BLaER1 treated with 17β-estradiol and CSF1 and Interleukin-3, amounts not matched to agents 10 nM and 100 nM (cell line): ENCODE results near the gene NTM.

Experiments
- H3K27ac ChIP-seq, 11 experiments: shearing (Covaris generic); formaldehyde crosslinking; 2 replicates each; pipeline ENCODE4 v1.8.1; 2022
- H3K27me3 ChIP-seq, 11 experiments: shearing (Covaris generic); formaldehyde crosslinking; 2 replicates each; pipeline ENCODE4 v1.8.1; 2022
- H3K36me3 ChIP-seq, 11 experiments: shearing (Covaris generic); formaldehyde crosslinking; 2 replicates each; pipeline ENCODE4 v1.8.1; 2022
- H3K4me1 ChIP-seq, 10 experiments: shearing (Covaris generic); formaldehyde crosslinking; 2 replicates each; pipeline ENCODE4 v1.8.1; 2022
- H3K4me2 ChIP-seq, 11 experiments: shearing (Covaris generic); formaldehyde crosslinking; 2 replicates each; pipeline ENCODE4 v1.8.1; 2022
- H3K4me3 ChIP-seq, 10 experiments: shearing (Covaris generic); formaldehyde crosslinking; 2 replicates each; pipeline ENCODE4 v1.8.1; 2022
- H3K9ac ChIP-seq, 11 experiments: shearing (Covaris generic); formaldehyde crosslinking; 2 replicates each; pipeline ENCODE4 v1.8.1; 2022
- H3K9me3 ChIP-seq, 11 experiments: shearing (Covaris generic); formaldehyde crosslinking; replicated peaks in 1 of 11; 2 replicates each; pipeline ENCODE4 v1.8.1; 2022
- H4K20me1 ChIP-seq, 11 experiments: shearing (Covaris generic); formaldehyde crosslinking; 2 replicates each; pipeline ENCODE4 v1.8.1; 2022
- Cebpa-rat ChIP-seq, 11 experiments: shearing (Covaris generic); IDR thresholded peaks; 2 replicates each; pipeline ENCODE4 v1.8.1; 2022

Gene NTM

DNA sequence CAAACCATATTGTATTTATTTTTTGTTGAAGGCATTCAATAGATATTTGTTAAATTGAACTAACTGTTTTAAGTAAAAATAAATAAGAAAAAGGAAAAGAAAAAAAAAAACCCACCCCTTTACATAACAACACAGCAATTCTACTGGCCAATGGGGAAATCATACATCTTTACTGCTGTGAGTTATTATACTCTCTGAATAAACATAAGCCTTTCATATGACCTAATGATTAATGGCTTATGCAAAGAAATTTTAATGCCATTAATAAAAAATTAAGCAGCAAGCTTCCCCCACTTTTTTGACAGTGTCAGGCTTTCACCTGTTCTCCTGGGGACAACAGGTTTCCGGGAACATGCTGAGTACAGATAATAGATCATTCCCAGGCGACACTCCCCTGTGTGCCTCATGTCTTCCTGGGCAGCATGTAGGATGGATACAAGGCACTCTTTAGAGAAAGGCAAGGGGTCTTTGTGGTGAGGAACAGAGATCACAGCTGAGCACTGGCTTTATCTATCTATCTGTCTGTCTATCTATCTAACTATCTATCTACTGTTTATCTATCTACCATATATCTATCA, 676.0 kb downstream of the NTM start:
- Histone ChIP-seq H3K9me3 (no peaks in the 10 kb centered on the region; a peak in 1 of 22 replicates), H3K36me3 (no peaks in the 10 kb centered on the region), H3K4me3 (no peak overlapping the region), H3K4me2 (peak overlapping the region in 4 of 11 experiments; percentile 74 to 88 (median 84); a peak in 9 of 22 replicates), H3K27ac (no peak overlapping the region), H3K4me1 (peaks cover 0 to 84% (median 32%) of the 10 kb centered on the region in 10 experiments; a peak in 17 of 20 replicates), H4K20me1 (no peaks in the 10 kb centered on the region), H3K27me3 (no peaks in the 10 kb centered on the region), H3K9ac (no peak overlapping the region)
- no peak for TF ChIP-seq Cebpa-rat (IDR thresholded peaks at IDR 0.05)

DNA sequence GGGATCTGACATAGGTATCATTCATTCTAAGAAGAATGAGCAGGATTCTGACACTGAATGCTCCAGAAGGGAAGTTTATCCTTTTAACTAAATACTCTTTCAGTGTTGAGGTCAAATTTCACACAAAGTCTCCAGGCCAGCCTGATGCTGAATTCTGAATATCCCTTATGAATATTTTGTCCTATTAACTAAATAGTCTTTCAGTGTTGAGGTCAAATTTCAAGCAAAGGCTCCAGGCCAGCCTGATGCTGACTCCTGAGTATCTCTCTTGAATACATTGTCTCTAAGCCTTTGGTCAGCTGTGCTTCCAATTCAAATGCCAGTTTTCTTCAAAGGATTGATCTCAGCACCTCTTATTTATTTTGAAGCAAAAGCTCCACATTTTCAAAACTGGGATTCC, 676.8 kb downstream of the NTM start:
- H3K27me3 ChIP-seq: no peaks in the 10 kb centered on the region

DNA sequence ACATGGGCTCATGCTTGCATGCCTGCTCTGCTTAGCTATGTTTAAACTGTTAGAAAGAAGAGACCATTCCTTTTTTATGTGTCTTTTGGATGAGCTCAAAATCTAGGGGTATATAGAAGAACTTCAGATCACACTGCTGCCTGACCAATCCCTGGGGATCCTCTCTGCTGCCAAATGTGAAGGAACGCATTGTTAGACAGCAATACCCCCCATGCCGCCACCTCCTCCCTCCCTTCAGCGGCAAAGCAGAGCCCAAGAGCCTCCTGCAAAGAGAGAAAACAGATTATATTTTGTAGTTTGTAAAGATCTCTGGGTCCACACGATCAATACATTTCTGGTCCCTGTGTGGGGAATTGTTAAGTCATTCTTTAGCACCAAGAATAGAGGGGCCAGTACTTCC, 677.6 kb downstream of the NTM start:
- no peak overlapping the region for H3K4me3 ChIP-seq
- H3K4me1 ChIP-seq: peaks cover 0 to 76% (median 31%) of the 10 kb centered on the region in 10 experiments; a peak in 17 of 20 replicates
- H3K9ac ChIP-seq: no peak overlapping the region
- TF ChIP-seq Cebpa-rat (IDR thresholded peaks at IDR 0.05): no peak
- no peaks in the 10 kb centered on the region for H3K27me3 ChIP-seq
- H4K20me1 ChIP-seq: no peaks in the 10 kb centered on the region
- peak overlapping the region in 9 of 11 experiments; percentile 16 to 88 (median 39); a peak in 16 of 22 replicates for H3K4me2 ChIP-seq
- no peaks in the 10 kb centered on the region; a peak in 1 of 22 replicates for H3K9me3 ChIP-seq
- peak overlapping the region in 4 of 11 experiments; percentile 0 to 9 (median 8); a peak in 3 of 22 replicates for H3K27ac ChIP-seq
- no peaks in the 10 kb centered on the region for H3K36me3 ChIP-seq

More for the DNA sequence above, 676.8 kb downstream of the NTM start:
- H3K27ac ChIP-seq: 0 out of 22 replicates have a peak overlapping the region, but pooled peaks of 1 of the 11 experiments have one; percentile 0
- H3K4me2 ChIP-seq: peak overlapping the region in 4 of 11 experiments; percentile 16 to 88 (median 70); a peak in 7 of 22 replicates
- H3K9me3 ChIP-seq: no peaks in the 10 kb centered on the region; a peak in 1 of 22 replicates
- no peaks in the 10 kb centered on the region for H3K36me3 ChIP-seq
- no peaks in the 10 kb centered on the region for H4K20me1 ChIP-seq
- no peak for TF ChIP-seq Cebpa-rat (IDR thresholded peaks at IDR 0.05)
- H3K4me1 ChIP-seq: peaks cover 0 to 79% (median 31%) of the 10 kb centered on the region in 10 experiments; a peak in 17 of 20 replicates
- no peak overlapping the region for H3K9ac ChIP-seq
- H3K4me3 ChIP-seq: no peak overlapping the region

DNA sequence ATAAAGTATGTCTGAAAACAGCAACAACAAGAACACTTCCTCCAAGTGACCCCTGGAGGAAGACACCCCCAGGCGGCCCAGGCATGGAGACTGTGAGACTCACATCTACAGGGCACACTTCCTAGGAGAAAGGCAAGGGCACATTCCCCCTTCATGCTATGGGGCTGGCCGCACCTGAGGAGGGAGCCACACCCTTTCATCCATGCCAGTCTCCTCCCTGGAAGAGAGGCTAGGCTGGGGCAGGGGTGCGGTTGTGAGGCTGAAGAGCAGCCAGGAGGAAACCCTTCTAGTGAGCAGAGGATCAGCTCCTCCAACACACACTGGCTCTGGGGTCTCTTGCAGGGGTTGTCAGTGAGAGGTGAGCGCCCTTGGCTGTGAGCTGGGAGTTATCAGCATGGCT, 678.8 kb downstream of the NTM start:
- Histone ChIP-seq H3K4me3 (no peak overlapping the region), H3K9me3 (no peaks in the 10 kb centered on the region; a peak in 1 of 22 replicates), H3K4me1 (peaks cover 0 to 75% (median 35%) of the 10 kb centered on the region in 10 experiments; a peak in 17 of 20 replicates), H3K9ac (no peak overlapping the region), H3K27ac (no peak overlapping the region), H3K4me2 (peak overlapping the region in 3 of 11 experiments; percentile 21 to 88 (median 24); a peak in 3 of 22 replicates), H3K27me3 (no peaks in the 10 kb centered on the region), H3K36me3 (no peaks in the 10 kb centered on the region), H4K20me1 (no peaks in the 10 kb centered on the region)
- no peak for TF ChIP-seq Cebpa-rat (IDR thresholded peaks at IDR 0.05)

DNA sequence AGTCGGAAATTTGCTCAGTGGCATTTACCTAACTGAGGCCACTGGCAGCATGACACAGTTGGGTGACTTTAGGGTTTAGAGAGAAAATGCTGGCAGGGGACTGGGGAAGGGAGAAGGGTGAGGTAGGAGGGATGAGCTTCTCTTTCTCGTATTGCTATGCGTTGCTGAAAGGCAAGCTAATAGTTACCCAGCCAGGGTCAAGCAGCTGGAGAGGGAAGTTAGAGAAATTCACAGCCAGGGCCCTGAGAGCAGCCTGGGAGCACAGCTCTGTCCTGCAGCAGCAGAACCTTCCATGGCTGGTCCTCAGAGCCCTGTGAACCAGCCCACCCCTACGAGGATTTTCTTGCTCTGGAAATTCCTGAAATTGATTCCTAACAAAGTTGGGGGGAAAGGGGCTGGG, 679.6 kb downstream of the NTM start:
- H3K4me3 ChIP-seq: no peak overlapping the region
- no peak overlapping the region for H3K27ac ChIP-seq
- H3K4me1 ChIP-seq: peaks cover 6 to 75% (median 37%) of the 10 kb centered on the region in 10 experiments
- no peaks in the 10 kb centered on the region for H3K9me3 ChIP-seq
- no peak overlapping the region for H3K9ac ChIP-seq
- H4K20me1 ChIP-seq: no peaks in the 10 kb centered on the region
- peak overlapping the region in 4 of 11 experiments; percentile 19 to 62 (median 34); a peak in 6 of 22 replicates for H3K4me2 ChIP-seq
- H3K27me3 ChIP-seq: no peaks in the 10 kb centered on the region
- H3K36me3 ChIP-seq: no peaks in the 10 kb centered on the region
- no peak for TF ChIP-seq Cebpa-rat (IDR thresholded peaks at IDR 0.05)

DNA sequence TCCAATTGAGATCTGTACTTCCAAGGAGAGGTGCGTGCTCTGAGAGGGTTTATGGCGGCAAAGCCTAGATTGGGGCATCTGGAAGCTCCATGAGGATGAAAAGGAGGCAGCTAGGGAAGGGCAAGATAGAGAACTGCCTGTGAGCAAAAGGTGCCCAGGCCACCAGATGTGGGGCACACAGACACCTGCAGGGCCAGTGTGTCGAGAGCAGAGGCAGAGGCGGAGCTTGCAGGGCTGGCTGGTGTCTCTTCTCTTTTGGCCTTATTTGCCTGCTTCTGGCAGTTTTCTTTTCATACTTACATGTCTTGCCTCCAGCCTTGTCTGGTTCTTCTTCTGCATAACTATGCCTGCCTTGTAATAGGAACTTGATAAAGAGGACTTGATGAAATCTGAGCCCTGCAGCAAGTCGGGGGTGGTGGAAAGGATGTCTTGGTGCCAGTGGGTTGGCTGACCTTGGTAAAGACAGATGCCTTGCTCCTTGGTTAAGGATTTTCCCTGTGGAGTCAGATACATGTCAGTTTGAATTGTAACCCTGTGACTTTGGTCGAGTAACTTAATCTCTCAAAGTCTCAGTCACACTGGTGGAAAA, 680.3 kb downstream of the NTM start:
- H3K4me2 ChIP-seq: peak overlapping the region in 4 of 11 experiments; percentile 19 to 62 (median 34); a peak in 7 of 22 replicates
- H3K9ac ChIP-seq: no peak overlapping the region
- H3K36me3 ChIP-seq: no peaks in the 10 kb centered on the region
- no peak overlapping the region for H3K4me3 ChIP-seq
- no peaks in the 10 kb centered on the region for H4K20me1 ChIP-seq
- peaks cover 12 to 75% (median 37%) of the 10 kb centered on the region in 10 experiments for H3K4me1 ChIP-seq
- H3K9me3 ChIP-seq: no peaks in the 10 kb centered on the region
- no peak for TF ChIP-seq Cebpa-rat (IDR thresholded peaks at IDR 0.05)
- no peak overlapping the region for H3K27ac ChIP-seq
- no peaks in the 10 kb centered on the region for H3K27me3 ChIP-seq

DNA sequence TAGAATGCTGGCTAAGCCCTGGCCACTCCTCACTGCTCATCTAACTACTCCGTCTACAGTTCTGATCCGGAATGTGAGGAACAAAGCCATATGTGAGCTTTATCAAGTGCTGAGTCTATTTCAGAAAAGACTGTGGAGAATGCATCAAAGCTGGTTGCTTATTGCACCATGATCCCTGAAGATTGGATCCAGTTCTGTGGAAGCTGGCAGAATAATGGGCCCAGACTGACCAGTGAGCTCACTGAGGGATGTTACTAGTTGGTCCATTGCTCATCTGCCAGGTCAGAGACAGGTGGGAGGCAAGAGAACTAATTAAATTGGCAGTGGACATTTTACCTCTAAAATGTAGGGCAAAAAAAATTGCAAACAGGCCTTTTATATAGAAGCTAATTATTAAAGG, 681.3 kb downstream of the NTM start:
- Histone ChIP-seq H3K27me3 (no peaks in the 10 kb centered on the region), H4K20me1 (no peaks in the 10 kb centered on the region), H3K9ac (no peak overlapping the region), H3K4me1 (peaks cover 20 to 75% (median 44%) of the 10 kb centered on the region in 10 experiments), H3K9me3 (no peaks in the 10 kb centered on the region), H3K4me2 (0 out of 22 replicates have a peak overlapping the region, but pooled peaks of 1 of the 11 experiments have one; percentile 41), H3K36me3 (no peaks in the 10 kb centered on the region), H3K4me3 (no peak overlapping the region), H3K27ac (no peak overlapping the region)
- no peak for TF ChIP-seq Cebpa-rat (IDR thresholded peaks at IDR 0.05)

DNA sequence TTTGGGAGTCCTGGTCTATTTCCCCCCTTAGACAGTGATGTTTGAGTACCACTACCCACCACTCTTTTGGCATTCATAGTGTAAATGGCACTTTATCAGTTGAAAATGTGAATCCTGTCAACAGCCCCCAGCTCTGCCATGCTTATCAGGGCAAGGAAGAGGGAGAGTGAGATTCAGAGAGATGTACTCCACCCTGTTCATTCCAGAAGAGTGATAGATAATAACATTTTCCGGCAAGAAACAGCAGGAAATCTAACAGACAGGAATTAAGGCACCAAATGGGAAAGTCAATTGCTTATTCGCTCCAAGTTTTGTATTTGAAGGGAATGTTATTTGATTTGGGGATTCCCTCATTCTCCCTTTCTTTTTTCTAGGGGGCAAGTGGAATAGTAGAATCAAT, 681.9 kb downstream of the NTM start:
- H3K36me3 ChIP-seq: no peaks in the 10 kb centered on the region
- H3K4me1 ChIP-seq: peaks cover 26 to 75% (median 50%) of the 10 kb centered on the region in 10 experiments
- H4K20me1 ChIP-seq: no peaks in the 10 kb centered on the region

DNA sequence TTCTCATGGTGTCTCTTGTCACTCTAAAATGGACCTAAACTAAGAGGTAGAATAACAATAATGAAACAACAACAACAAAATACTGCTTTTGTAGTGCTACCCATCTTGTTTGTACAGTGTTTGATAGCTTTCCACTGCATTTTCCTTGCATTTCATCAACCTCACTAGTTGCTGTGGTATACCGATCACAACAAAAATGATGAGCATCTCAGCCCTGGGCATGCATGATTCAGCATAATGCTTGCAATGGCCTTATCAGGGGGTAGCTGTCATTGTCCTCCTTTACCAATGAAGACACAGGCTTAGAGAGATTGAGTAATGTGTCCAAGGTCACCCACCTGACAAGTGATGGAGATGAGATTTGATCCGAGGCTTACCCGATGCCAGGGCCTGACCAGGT, 682.5 kb downstream of the NTM start:
- TF ChIP-seq Cebpa-rat (IDR thresholded peaks at IDR 0.05): no peak
- H3K36me3 ChIP-seq: no peaks in the 10 kb centered on the region

More for the DNA sequence above, 681.9 kb downstream of the NTM start:
- H3K9ac ChIP-seq: no peak overlapping the region
- no peak for TF ChIP-seq Cebpa-rat (IDR thresholded peaks at IDR 0.05)
- no peak overlapping the region for H3K4me3 ChIP-seq
- H3K27me3 ChIP-seq: no peaks in the 10 kb centered on the region
- H3K9me3 ChIP-seq: no peaks in the 10 kb centered on the region
- H3K27ac ChIP-seq: peak overlapping the region in 2 of 11 experiments; percentile 1 to 91; a peak in 2 of 22 replicates
- no peak overlapping the region for H3K4me2 ChIP-seq

More for the DNA sequence above, 682.5 kb downstream of the NTM start:
- Histone ChIP-seq H3K27ac (peak overlapping the region in 3 of 11 experiments; percentile 15 to 91 (median 23); a peak in 2 of 22 replicates), H3K9ac (no peak overlapping the region), H3K27me3 (no peaks in the 10 kb centered on the region), H3K4me3 (no peak overlapping the region), H4K20me1 (no peaks in the 10 kb centered on the region), H3K4me1 (peaks cover 31 to 75% (median 53%) of the 10 kb centered on the region in 10 experiments), H3K4me2 (0 out of 22 replicates have a peak overlapping the region, but pooled peaks of 1 of the 11 experiments have one; percentile 4), H3K9me3 (no peaks in the 10 kb centered on the region)
